MM.1S (cell line): Measurements from ENCODE around the gene DDX24.

ENCODE experiments used
- CTCF ChIP-seq: fragments of 300-600 bp; sonication (generic); IDR thresholded peaks from 2 replicates; pipeline ENCODE4 v1.5.1; 2016; ENCODE audit warnings: antibody characterized with exemption, low read length, mixed read lengths
- EZH2 ChIP-seq: fragments of 300-600 bp; sonication (generic); optimal IDR thresholded peaks from 2 replicates; pipeline ENCODE3; 2017; ENCODE audit warnings: low read depth, mild to moderate bottlenecking, antibody characterized with exemption, low read length, mixed read lengths

GRCh38 chr14:94043756-94044475 lies 37.1 kb downstream of the DDX24 start:
- no peak for TF ChIP-seq CTCF
- TF ChIP-seq EZH2: no peak
